ENCODE measurements around the gene NPDC1. TPM values are rescaled to one million over a fixed set of nuclear protein-coding genes. Genes with fewer than 3 reads are reported as not detected.
A peak's percentile ranks its signal among the peaks of the same experiment; 100 is the strongest.

The NPDC1 gene
- total RNA-seq, 4 donors from 2014 or later, result 11.3 to 22.3 (median 19.0) TPM

GRCh38 chr9:137030538-137031527, 15.1 kb downstream of the NPDC1 start:
- Histone ChIP-seq H3K27ac (no peak overlapping the region), H3K4me1 (peaks cover 23% of the 10 kb centered on the region in 2 donors), H3K4me3 (no peak overlapping the region), H3K27me3 (peaks cover 0 to 6% (median 0%) of the 10 kb centered on the region in 3 donors), H3K36me3 (no peaks in the 10 kb centered on the region), H3K9me3 (no peaks in the 10 kb centered on the region)
- TF ChIP-seq CTCF (IDR thresholded peaks at IDR 0.05 in 4 of 5, conservative IDR thresholded peaks at IDR 0.05 in 1 of 5) (no peak), POLR2A (IDR thresholded peaks at IDR 0.05) (no peak)
- intact Hi-C loops (cut with DNase I; ENCODE audit: low total_unique reads), result no loop called here
- in situ Hi-C loops (cut with MboI; ENCODE audit: low sequenced_read_pairs in 4 of 4), result loop anchor here in 3 of 4 donors (5.0 to 10.0 kb wide), 3 partner anchors 86 to 246 kb away; partner anchors contain the start of genes C8G (in 1 of the 3) and FBXW5 (in 1 of the 3)
- DNase-seq (no peak), ATAC-seq (no peak)

GRCh38 chr9:137030006-137030405, 16.0 kb downstream of the NPDC1 start:
- in situ Hi-C loops (cut with MboI; ENCODE audit: low sequenced_read_pairs in 4 of 4), result loop anchor here in 3 of 4 donors (5.0 to 10.0 kb wide), 3 partner anchors 85 to 245 kb away; partner anchors contain the start of genes C8G (in 1 of the 3) and FBXW5 (in 1 of the 3)
- peaks cover 21 to 23% of the 10 kb centered on the region in 2 donors for H3K4me1 ChIP-seq
- DNase-seq (no peak), ATAC-seq (no peak)
- H3K36me3 ChIP-seq, result no peaks in the 10 kb centered on the region
- no peak overlapping the region for H3K27ac ChIP-seq
- peaks cover 0 to 6% (median 0%) of the 10 kb centered on the region in 3 donors for H3K27me3 ChIP-seq
- intact Hi-C loops (cut with DNase I; ENCODE audit: low total_unique reads), result no loop called here
- H3K4me3 ChIP-seq, result no peak overlapping the region
- TF ChIP-seq POLR2A (IDR thresholded peaks at IDR 0.05) (no peak), CTCF (IDR thresholded peaks at IDR 0.05 in 4 of 5, conservative IDR thresholded peaks at IDR 0.05 in 1 of 5) (no peak)
- no peaks in the 10 kb centered on the region for H3K9me3 ChIP-seq

- in situ Hi-C loops (cut with MboI; ENCODE audit: low sequenced_read_pairs in 4 of 4) (no loop called here), intact Hi-C loops (cut with DNase I; ENCODE audit: low total_unique reads) (loop anchor here (2.0 to 5.0 kb wide), 2 partner anchors 84 to 182 kb away; partner anchors contain the start of genes C8G, FBXW5 and PHPT1)
- Histone ChIP-seq H3K4me3 (peak overlapping the region; percentile 76 to 91 (median 79)), H3K36me3 (no peaks in the 10 kb centered on the region), H3K4me1 (peaks cover 20 to 23% of the 10 kb centered on the region in 2 donors), H3K27ac (no peak overlapping the region), H3K27me3 (no peaks in the 10 kb centered on the region), H3K9me3 (no peaks in the 10 kb centered on the region)
- DNase-seq (peak; percentile 45 to 60), ATAC-seq (peak; percentile 50 to 60)
- TF ChIP-seq POLR2A (IDR thresholded peaks at IDR 0.05) (no peak), CTCF (IDR thresholded peaks at IDR 0.05 in 4 of 5, conservative IDR thresholded peaks at IDR 0.05 in 1 of 5) (peak; percentile 64 to 91 (median 87))
Observed at GRCh38 chr9:137029058-137029936, 16.7 kb downstream of the NPDC1 start.

GRCh38 chr9:137028263-137029057, 17.5 kb downstream of the NPDC1 start:
- H3K36me3 ChIP-seq, result no peaks in the 10 kb centered on the region
- in situ Hi-C loops (cut with MboI; ENCODE audit: low sequenced_read_pairs in 4 of 4) (no loop called here), intact Hi-C loops (cut with DNase I; ENCODE audit: low total_unique reads) (loop anchor here (2.0 to 5.0 kb wide), 2 partner anchors 84 to 181 kb away; partner anchors contain the start of genes C8G, FBXW5 and PHPT1)
- ATAC-seq, result peak; percentile 79 to 81
- TF ChIP-seq CTCF (IDR thresholded peaks at IDR 0.05 in 4 of 5, conservative IDR thresholded peaks at IDR 0.05 in 1 of 5) (peak in 3 of 5 experiments; percentile 7 to 28 (median 19)), POLR2A (IDR thresholded peaks at IDR 0.05) (no peak)
- peak; percentile 28 to 41 for DNase-seq
- no peaks in the 10 kb centered on the region for H3K9me3 ChIP-seq
- peak overlapping the region; percentile 41 to 67 (median 54) for H3K27ac ChIP-seq
- H3K27me3 ChIP-seq, result no peaks in the 10 kb centered on the region
- peak overlapping the region; percentile 76 to 91 (median 79) for H3K4me3 ChIP-seq
- peaks cover 20 to 23% of the 10 kb centered on the region in 2 donors for H3K4me1 ChIP-seq
